Lung microvascular endothelial cell (primary cell): Measurements from ENCODE around the gene XG. TPM values are rescaled to one million over a fixed set of nuclear protein-coding genes. Genes with fewer than 3 reads are reported as not detected.

Experiments
- total RNA-seq: library from RNA; depleted of rRNA; stranded (reverse); fragments of >200 nt; gene quantifications from 2 replicates; pipeline ENCODE4 v1.2.1, GENCODE V29; 2014

The XG gene
- total RNA-seq, 1 donor from 2014 or later: not detected

Other genes starting within 250 kb of the XG start
- 181 and 195 TPM in 2 replicates for gene CD99, start 60.7 kb upstream of the XG start, total RNA-seq
- gene GYG2, start 76.9 kb downstream of the XG start, total RNA-seq: 0.22 and 0.40 TPM in 2 replicates
- gene ARSD, start 177.3 kb downstream of the XG start, total RNA-seq: 17.4 and 21.6 TPM in 2 replicates